Nephron (organoid): Measurements from ENCODE around the gene RBM19.

Source experiments
- H3K27ac Mint-ChIP-seq, 3 experiments: 2 replicates each; pipeline ENCODE4 v1.8.0; 2020; ENCODE audit warnings: mixed read lengths in 3 of 3, mild to moderate bottlenecking in 2 of 3, moderate library complexity in 1 of 3
- H3K27me3 Mint-ChIP-seq: 2 replicates; pipeline ENCODE4 v1.8.0; 2021; ENCODE audit warnings: low read depth, mild to moderate bottlenecking, moderate library complexity, mixed read lengths
- H3K36me3 Mint-ChIP-seq: 2 replicates; pipeline ENCODE4 v1.8.0; 2020; ENCODE audit warnings: low read depth, mixed read lengths
- H3K4me1 Mint-ChIP-seq: 2 replicates; pipeline ENCODE4 v1.8.0; 2020; ENCODE audit warnings: mixed read lengths
- H3K4me3 Mint-ChIP-seq, 3 experiments: 2 replicates each; pipeline ENCODE4 v1.8.0; 2020; ENCODE audit warnings: mild to moderate bottlenecking in 3 of 3, mixed read lengths in 3 of 3, moderate library complexity in 2 of 3
- H3K9me3 Mint-ChIP-seq: 2 replicates; pipeline ENCODE4 v1.8.0; 2020; ENCODE audit warnings: mixed read lengths
- TF ChIP-seq, protein P1 (sequence below), 3 experiments: fragments of 200-600 bp; sonication (generic); IDR thresholded peaks; one replicate each; pipeline ENCODE4 v1.5.0; 2021; ENCODE audit warnings: antibody characterized with exemption in 3 of 3; ENCODE audit not compliant: unreplicated experiment in 3 of 3

Gene RBM19

DNA sequence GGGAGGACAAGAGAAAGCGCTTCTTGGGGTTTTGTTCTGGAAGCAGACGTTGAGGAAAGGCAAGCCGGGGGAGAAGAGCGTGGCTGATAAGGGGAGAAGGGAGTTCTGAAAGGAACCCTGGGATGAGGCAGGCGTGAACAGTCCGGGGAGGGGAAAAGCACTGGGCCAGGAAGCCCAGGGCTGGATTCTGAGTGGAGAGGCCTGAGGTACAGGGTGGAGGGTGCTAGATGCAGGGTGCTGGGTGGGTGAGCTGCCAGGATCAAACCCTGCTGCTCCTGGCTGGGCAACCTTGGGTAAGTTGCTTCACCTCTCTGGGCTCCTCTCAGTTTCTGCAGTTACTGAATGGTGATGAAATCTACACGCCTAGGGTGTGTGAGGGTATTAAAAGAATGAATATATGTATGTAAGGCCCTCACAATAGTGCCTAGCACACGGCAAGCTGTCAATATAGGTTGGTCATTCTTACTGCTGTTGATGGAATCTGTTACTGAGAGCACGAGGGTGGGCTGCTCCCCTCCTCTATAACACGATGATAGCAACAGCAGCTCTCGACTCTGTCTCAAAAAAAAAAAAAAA is 138.5 kb downstream of the RBM19 start:
- Mint-ChIP-seq H3K4me1 (peaks cover 24% of the 10 kb centered on the region), H3K4me3 (no peak overlapping the region), H3K36me3 (no peaks in the 10 kb centered on the region), H3K27ac (no peak overlapping the region), H3K27me3 (peaks cover 13% of the 10 kb centered on the region), H3K9me3 (no peaks in the 10 kb centered on the region)
- TF ChIP-seq, protein P1, sequence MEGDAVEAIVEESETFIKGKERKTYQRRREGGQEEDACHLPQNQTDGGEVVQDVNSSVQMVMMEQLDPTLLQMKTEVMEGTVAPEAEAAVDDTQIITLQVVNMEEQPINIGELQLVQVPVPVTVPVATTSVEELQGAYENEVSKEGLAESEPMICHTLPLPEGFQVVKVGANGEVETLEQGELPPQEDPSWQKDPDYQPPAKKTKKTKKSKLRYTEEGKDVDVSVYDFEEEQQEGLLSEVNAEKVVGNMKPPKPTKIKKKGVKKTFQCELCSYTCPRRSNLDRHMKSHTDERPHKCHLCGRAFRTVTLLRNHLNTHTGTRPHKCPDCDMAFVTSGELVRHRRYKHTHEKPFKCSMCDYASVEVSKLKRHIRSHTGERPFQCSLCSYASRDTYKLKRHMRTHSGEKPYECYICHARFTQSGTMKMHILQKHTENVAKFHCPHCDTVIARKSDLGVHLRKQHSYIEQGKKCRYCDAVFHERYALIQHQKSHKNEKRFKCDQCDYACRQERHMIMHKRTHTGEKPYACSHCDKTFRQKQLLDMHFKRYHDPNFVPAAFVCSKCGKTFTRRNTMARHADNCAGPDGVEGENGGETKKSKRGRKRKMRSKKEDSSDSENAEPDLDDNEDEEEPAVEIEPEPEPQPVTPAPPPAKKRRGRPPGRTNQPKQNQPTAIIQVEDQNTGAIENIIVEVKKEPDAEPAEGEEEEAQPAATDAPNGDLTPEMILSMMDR (IDR thresholded peaks at IDR 0.05; ENCODE audit: unreplicated experiment in 3 of 3): no peak

DNA sequence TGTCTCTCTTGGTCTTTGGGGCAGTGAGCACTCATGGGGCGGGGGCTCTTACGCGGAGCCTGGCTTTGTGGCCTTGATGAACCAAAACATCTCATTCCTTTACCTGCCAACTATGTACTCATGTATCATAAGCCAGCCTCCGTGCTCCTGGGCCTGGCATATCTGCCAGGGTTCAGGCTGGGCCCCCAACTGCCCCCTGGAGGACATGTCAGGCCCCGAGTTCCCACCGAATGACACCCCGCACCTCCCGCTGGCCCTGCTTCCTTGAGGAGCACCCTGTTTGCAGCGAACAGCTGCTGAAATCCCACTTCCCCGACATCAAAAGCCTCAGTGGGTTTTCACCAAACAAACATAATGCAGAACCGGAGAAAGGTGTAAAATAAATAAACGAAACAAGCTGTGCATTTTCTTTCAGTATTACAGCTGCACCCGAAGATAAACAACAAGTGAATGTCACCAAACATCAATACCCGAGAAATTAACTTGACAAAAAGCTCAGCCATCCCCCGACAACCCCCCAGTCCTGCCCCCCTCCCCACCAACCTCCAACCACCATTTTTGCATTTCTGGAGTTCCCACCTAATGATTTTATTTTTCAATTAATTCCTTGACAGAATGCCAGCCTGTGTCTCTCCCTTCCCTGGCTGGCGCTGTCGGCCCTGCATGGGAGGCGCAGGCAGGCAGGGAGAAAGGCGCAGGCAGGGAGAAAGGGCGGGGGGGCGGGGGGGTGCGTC is 139.2 kb downstream of the RBM19 start:
- Mint-ChIP-seq H3K4me3 (no peak overlapping the region), H3K27me3 (peaks cover 13% of the 10 kb centered on the region), H3K27ac (no peak overlapping the region), H3K36me3 (no peaks in the 10 kb centered on the region), H3K9me3 (no peaks in the 10 kb centered on the region), H3K4me1 (peaks cover 23% of the 10 kb centered on the region)
- TF ChIP-seq, protein P1 (IDR thresholded peaks at IDR 0.05; ENCODE audit: unreplicated experiment in 3 of 3): no peak

DNA sequence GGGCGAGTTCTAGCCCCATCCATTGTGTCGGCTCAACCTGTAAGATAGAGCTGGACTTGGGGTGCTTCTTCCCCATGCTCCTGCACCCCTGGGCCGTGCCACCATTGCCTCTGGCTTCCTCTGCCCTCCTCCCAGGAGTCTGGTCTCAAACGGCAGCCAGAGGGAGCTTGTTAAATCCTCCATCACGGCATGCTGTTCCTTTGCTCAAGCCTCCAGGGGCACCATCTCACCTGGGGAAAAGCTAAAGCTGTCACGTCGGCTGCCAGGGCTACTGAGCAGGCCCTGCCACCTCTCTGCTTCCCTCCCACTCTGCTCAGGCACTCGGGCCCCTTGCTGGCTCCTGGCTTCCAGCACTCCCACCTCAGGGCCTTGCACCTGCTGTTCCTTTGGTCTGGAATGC is 140.4 kb downstream of the RBM19 start:
- H3K4me3 Mint-ChIP-seq: no peak overlapping the region

DNA sequence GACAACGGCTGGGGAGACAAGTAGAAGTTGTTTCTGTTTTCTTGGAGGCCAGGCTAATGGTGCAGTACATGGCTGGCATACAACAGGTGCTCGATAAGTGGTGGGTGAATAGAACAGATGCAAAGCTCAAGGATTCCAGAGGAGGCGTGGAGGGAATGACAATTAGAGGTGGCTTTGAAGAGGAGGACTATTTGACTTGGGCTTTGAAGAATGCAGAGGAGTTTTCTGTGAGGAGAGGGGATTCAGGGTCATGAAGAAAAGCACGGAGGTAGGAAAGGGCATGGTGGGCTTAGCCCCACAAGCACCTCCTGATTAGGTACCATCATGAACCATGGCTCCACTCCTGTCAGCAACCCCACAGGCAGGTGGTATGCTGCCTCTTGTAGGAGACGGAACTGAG is 142.3 kb downstream of the RBM19 start:
- Mint-ChIP-seq H3K4me3 (no peak overlapping the region), H3K27me3 (peaks cover 10% of the 10 kb centered on the region), H3K4me1 (peaks cover 22% of the 10 kb centered on the region), H3K9me3 (no peaks in the 10 kb centered on the region), H3K36me3 (no peaks in the 10 kb centered on the region), H3K27ac (no peak overlapping the region)
- TF ChIP-seq, protein P1 (IDR thresholded peaks at IDR 0.05; ENCODE audit: unreplicated experiment in 3 of 3): no peak

More for the DNA sequence above, 140.4 kb downstream of the RBM19 start:
- TF ChIP-seq, protein P1 (IDR thresholded peaks at IDR 0.05; ENCODE audit: unreplicated experiment in 3 of 3): no peak
- Mint-ChIP-seq H3K9me3 (no peaks in the 10 kb centered on the region), H3K36me3 (no peaks in the 10 kb centered on the region), H3K27ac (no peak overlapping the region), H3K27me3 (peaks cover 11% of the 10 kb centered on the region), H3K4me1 (peaks cover 13% of the 10 kb centered on the region)

DNA sequence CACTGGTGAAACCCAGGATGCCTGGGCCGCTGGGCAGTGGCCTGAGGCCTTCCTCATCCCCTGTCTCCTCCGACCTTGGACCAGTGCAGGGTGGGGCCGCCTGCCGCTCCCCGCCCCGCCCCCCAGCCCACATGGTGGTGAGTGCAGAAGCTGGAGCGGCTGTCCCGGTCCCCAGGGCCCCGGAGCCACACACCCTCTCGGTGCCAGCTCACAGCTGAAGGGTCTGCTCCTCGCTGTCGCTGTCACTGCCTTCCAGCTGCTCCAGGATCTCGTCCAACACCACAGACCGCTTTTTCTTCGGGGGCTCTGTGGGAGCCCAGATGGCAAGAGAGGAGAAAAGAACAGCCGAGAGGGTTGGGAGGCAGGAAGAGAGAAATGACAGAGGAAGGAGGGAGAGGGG is 143.1 kb downstream of the RBM19 start:
- peaks cover 10% of the 10 kb centered on the region for H3K27me3 Mint-ChIP-seq
- H3K4me1 Mint-ChIP-seq: peaks cover 25% of the 10 kb centered on the region
- TF ChIP-seq, protein P1 (IDR thresholded peaks at IDR 0.05; ENCODE audit: unreplicated experiment in 3 of 3): no peak
- H3K9me3 Mint-ChIP-seq: no peaks in the 10 kb centered on the region
- H3K27ac Mint-ChIP-seq: no peak overlapping the region
- no peak overlapping the region for H3K4me3 Mint-ChIP-seq
- H3K36me3 Mint-ChIP-seq: no peaks in the 10 kb centered on the region

DNA sequence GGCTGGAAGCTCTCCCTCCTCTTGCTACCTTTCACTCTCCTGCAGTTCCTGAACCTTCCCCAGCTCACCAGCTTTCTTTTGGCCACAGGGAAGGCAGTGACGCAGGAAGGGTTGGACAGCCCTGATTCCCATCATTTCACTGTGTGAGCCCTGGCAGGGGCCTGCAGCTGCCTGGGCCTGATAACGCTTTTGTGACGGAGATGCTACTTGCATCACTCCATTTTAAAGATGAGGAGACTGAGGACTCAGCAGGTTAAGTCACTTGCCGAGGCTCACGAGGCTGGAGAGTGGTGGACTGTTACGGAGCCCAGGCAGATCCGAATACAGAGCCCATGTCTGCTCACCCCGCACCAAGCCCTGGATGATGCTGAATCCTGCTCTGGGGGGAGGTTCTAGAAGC is 145.3 kb downstream of the RBM19 start:
- Mint-ChIP-seq H3K4me3 (no peak overlapping the region), H3K36me3 (peaks cover 4% of the 10 kb centered on the region), H3K27me3 (peaks cover 4% of the 10 kb centered on the region), H3K4me1 (peaks cover 36% of the 10 kb centered on the region), H3K9me3 (no peaks in the 10 kb centered on the region), H3K27ac (no peak overlapping the region)
- TF ChIP-seq, protein P1 (IDR thresholded peaks at IDR 0.05; ENCODE audit: unreplicated experiment in 3 of 3): no peak
